Choroid plexus epithelial cell (primary cell): Measurements from ENCODE around the gene RHOT2.
A peak's percentile ranks its signal among the peaks of the same experiment; 100 is the strongest.

Experiments used
- DNase-seq: peaks from one replicate; pipeline ENCODE4 v3.0.0-alpha.2; 2010; ENCODE audit warnings: low read depth
- H3K4me3 ChIP-seq: 2 replicates; pipeline ENCODE4 v1.5.1; 2011; ENCODE audit warnings: low read depth, mild to moderate bottlenecking, control low read depth, low read length, moderate library complexity
- TF ChIP-seq, protein P1 (sequence below): conservative IDR thresholded peaks from 2 replicates; pipeline ENCODE4 v1.5.1; 2011; ENCODE audit warnings: low read depth, mild to moderate bottlenecking, control low read depth, inconsistent platforms, low read length, moderate library complexity

Gene RHOT2

DNA sequence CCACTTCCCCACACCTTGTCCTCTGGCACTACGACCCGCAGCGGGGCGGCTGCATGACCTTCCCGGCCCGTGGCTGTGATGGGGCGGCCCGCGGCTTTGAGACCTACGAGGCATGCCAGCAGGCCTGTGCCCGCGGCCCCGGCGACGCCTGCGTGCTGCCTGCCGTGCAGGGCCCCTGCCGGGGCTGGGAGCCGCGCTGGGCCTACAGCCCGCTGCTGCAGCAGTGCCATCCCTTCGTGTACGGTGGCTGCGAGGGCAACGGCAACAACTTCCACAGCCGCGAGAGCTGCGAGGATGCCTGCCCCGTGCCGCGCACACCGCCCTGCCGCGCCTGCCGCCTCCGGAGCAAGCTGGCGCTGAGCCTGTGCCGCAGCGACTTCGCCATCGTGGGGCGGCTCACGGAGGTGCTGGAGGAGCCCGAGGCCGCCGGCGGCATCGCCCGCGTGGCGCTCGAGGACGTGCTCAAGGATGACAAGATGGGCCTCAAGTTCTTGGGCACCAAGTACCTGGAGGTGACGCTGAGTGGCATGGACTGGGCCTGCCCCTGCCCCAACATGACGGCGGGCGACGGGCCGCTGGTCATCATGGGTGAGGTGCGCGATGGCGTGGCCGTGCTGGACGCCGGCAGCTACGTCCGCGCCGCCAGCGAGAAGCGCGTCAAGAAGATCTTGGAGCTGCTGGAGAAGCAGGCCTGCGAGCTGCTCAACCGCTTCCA lies 34.4 kb upstream of the RHOT2 start:
- TF ChIP-seq, protein P1, sequence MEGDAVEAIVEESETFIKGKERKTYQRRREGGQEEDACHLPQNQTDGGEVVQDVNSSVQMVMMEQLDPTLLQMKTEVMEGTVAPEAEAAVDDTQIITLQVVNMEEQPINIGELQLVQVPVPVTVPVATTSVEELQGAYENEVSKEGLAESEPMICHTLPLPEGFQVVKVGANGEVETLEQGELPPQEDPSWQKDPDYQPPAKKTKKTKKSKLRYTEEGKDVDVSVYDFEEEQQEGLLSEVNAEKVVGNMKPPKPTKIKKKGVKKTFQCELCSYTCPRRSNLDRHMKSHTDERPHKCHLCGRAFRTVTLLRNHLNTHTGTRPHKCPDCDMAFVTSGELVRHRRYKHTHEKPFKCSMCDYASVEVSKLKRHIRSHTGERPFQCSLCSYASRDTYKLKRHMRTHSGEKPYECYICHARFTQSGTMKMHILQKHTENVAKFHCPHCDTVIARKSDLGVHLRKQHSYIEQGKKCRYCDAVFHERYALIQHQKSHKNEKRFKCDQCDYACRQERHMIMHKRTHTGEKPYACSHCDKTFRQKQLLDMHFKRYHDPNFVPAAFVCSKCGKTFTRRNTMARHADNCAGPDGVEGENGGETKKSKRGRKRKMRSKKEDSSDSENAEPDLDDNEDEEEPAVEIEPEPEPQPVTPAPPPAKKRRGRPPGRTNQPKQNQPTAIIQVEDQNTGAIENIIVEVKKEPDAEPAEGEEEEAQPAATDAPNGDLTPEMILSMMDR: no peak
- no peak for DNase-seq
- H3K4me3 ChIP-seq: no peak overlapping the region

DNA sequence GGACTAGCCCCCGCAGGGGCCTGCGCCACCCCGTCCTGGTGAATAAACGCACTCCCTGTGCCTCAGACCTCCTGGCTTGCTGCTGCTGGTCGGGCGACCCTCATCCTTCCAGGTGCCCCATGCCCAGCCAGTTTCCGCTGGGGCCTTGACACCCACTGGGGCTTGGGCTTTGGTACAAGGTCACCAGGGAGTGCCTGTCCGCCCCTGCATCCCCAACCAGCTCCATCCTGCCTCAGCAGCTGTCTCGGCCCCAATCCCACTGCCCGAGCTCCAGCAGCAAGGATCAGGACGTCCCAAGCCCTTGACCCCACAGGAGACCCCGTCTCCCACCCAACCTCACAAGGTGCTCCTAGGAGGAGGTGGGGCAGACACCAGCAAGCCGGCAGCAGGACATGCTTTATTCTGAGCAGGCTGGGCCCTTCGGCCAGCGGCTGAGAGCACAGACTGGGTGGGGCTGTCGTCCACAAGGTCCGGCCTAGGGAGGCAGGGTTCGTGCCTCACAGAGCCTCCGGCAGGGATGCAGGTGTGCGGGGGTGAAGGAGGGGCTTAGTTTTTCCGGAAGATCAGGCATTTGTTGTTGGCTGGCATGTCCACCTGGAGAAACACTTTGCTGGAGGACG lies 33.8 kb upstream of the RHOT2 start:
- no peak for DNase-seq
- TF ChIP-seq, protein P1: no peak
- no peak overlapping the region for H3K4me3 ChIP-seq

DNA sequence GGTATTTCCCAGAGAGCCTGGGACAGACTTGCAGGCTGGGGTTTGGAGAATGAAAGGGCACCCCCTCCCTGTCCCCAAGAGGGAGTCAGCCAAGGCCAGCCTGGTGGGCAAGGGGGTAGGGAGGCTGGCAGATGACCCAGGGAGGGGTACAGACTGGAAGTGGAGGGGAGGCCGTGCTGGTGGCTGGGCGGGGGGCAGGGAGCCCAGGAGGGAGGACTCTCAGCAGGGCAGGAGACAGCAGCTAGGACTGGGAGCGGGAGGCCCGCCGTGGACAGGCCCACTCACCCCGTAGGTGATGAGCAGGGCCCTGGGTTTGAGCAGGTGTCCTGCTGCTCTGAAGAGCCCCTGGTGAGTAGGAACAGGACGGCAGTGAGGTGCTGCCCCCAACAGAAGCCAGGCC lies 32.9 kb upstream of the RHOT2 start:
- no peak overlapping the region for H3K4me3 ChIP-seq
- no peak for DNase-seq
- TF ChIP-seq, protein P1: no peak

DNA sequence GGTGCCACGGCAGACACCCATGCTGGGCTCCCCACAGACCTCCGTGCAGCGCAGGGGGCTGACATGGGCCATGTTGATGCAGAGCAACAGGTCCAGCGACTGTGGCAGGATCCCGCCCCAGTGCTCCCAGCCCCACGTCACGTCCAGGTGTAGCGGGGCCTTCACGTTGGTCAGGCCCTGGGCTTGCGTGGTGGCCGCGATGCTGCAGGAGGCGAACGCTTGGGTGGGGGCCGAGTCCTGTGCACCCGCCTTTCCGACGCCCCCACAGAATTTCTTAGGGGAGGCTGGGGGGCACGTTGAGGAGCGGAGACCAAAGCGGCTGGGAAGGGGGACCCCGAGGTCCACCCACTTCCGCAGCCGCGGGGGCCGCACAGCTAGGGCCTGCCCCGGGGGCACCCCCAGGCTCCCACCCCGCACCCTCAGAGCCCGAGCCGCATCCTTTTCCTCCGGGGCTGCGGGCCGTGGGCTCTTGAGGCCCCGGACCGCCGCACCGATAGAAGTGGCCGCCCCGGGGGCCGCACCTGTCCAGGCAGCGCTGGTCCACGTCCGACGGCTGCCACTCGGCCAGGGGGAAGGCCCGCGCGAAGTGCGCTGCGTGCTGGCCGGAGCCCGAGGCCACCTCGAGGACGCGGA lies 32.2 kb upstream of the RHOT2 start:
- H3K4me3 ChIP-seq: peak overlapping the region; percentile 87
- TF ChIP-seq, protein P1: no peak
- no peak for DNase-seq

DNA sequence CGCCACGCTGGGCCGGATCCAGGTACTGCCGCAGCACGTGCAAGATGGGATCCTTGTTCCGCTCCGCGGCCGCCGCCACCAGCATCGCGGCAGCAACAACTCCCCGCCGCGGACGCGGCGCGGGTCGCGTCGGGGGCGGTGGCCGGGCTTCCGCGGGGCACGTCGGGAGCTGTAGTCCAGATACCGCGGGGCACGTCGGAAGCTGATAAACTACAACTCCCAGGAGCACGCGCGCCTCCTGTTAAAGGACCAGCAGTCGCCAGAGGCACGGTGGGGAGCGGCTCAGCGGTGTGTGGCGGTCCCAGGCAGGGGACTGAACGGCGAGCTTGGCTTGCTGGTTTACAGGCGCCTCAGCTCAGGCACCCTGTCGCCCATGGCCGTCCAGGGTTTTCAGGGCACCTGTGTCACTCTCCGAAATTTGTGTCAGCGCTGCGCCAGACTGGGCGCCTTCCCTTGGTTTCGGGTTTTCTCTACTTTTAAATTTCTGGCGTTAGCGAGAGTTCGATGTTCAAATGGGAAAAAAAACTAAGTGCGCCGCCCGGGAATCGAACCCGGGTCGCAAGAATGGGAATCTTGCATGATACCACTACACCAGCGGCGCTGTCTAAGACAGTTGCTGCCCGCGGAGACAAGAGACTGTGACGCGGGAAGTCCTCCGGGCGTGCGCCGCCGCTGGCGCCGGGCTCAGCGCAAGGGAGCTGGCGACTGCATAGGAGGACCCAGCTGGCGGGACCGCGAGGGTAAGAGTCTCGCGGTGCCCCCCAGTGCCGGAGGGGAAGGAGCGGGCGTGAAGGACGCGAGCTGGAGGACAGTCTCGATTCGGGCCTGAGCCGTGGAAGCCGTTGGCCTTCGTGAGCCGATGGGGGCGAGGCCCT lies 31.5 kb upstream of the RHOT2 start, which contains the start of gene METTL26:
TSS of gene METTL26 (minus strand) at position 100 of the 875 bp plus-strand sequence. CDS start at position 85, 15 bp downstream.
- peak; percentile 95 for DNase-seq
- TF ChIP-seq, protein P1: no peak
- peak within 1 kb of the TSS; percentile 87 for H3K4me3 ChIP-seq

DNA sequence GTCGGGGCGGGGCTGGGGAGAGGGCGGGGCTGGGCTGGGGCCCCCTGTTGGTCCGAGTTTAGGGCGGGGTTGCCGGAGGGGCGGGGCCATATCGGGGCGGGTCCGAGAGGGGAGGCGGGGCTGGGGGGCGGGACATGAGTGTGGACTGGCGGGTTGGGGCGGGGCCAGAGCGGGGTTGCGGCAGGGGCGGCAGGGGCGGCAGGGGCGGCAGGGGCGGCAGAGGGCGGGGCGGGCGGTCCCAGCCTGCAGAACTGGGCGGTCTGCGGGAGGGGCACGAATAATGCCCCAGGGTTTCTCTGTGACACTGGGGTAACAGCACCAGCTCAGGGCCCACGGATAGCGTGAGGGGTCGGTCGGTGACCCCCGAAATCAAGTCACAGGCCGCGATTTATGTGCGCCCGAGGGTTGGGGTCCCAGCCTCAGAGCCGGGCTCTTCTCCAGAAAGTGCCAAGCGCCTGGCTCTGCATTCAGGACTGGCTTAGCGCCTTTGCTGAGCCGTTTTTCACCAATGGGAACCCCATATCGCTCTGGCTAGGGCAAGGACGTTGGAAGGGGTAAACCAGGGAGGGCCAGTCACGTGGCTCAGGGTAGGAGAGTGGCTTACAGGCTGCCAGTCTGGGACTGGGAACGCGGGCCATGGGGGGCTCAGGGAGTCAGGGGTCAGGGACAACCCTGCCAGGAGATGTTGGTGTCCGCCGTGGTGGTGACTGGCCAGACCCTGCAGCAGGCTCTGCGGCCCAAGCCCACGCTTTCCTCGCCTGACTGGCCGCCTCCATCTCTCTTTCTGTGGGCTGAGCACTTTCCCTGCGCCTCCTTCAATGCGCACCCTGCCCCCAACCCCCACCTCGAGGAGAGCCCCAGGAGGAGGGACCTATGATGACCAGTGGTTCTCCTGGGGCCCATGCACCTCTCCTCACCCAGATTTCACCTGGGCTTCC lies 30.6 kb upstream of the RHOT2 start:
- TF ChIP-seq, protein P1: no peak
- peak; percentile 92 for DNase-seq
- H3K4me3 ChIP-seq: peak overlapping the region; percentile 87
